ENCODE measurements around the gene UBE2I.
A peak's percentile ranks its signal among the peaks of the same experiment; 100 is the strongest.

The UBE2I gene

DNA sequence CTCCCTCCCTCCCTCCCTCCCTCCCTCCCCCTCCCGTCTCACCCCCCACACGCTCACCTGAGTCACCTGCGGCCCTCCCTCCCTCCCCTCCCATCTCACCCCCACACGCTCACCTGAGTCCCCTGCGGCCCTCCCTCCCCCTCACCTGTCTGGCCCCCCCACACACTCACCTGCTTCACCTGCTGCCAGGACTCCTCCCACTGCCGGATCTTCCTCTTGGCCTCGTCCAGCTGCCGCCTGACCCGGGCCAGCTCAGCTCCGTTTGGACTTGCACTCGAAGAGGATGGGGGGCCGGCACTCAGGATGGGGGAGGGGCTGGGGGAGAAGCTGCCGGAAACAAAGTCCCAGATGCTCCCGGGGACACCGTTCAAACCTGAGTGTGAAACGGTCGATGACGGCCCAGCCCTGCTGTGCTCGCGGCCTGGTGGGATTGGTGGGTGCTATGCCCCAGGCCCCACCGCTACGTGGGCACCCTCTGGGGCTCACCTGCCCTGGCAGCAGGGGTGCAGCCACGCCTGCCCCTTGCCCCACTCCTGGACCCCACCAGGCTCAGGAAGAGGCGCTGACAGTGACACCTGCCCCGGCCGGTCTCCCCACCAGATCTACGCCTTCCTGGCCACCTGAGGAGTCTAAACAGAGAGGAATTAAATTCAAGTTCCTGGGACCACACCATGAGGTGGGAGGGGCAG is 58.2 kb downstream of the UBE2I start:
- Mint-ChIP-seq H3K36me3 (ENCODE audit: low read depth) (peaks cover 67% of the 10 kb centered on the region), H3K9me3 (no peaks in the 10 kb centered on the region), H3K27me3 (no peaks in the 10 kb centered on the region), H3K4me1 (ENCODE audit: low read depth) (peaks cover 9% of the 10 kb centered on the region), H3K27ac (no peak overlapping the region), H3K4me3 (no peak overlapping the region)
- DNase-seq = no peak

DNA sequence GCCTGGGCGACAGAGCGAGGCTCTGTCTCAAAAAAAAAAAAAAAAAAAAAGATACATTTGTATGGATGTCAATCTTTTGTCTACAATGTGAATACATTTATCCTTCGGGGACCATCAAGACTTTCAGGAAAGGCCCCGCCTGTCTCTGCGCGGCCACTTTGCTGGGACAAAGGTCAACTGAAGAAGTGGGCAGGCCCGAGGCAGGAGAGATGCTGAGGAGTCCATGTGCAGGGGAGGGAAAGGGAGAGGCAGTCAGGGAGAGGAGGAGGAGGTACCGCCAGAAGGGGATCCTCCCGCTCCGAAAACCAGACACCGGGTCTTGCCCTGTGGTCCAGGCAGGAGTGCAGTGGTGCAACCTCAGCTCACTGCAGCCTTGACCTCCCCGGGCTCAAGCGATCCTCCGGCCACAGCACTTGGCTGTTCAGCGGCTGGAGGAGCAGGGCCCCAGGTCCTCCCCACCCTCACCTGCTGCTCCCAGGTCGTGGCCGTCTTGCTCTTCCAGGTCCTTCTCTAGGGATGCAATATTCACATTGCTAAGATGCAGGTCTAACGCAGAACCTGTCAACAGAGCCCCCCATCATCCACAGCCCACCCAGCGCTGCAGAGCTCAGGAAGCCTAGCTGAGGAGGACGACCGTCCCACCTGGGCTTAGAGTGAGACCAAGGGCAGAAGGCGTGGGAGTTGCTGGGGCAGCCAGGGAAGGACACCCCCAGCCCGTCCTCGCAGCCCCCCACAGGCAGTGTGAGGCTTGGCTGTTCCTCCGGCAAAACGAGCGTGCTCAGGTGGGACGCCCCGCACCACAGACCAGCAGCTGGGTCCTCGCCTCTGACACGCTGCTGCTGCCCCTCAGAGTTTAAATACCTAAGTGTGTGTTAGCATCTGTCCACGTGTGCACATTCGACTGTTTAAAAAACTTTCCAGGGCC is 61.9 kb downstream of the UBE2I start:
- peaks cover 37% of the 10 kb centered on the region for H3K36me3 Mint-ChIP-seq (ENCODE audit: low read depth)
- DNase-seq = no peak
- H3K9me3 Mint-ChIP-seq = no peaks in the 10 kb centered on the region
- H3K4me3 Mint-ChIP-seq = no peak overlapping the region
- H3K4me1 Mint-ChIP-seq (ENCODE audit: low read depth) = no peaks in the 10 kb centered on the region
- H3K27me3 Mint-ChIP-seq = no peaks in the 10 kb centered on the region
- H3K27ac Mint-ChIP-seq = no peak overlapping the region

DNA sequence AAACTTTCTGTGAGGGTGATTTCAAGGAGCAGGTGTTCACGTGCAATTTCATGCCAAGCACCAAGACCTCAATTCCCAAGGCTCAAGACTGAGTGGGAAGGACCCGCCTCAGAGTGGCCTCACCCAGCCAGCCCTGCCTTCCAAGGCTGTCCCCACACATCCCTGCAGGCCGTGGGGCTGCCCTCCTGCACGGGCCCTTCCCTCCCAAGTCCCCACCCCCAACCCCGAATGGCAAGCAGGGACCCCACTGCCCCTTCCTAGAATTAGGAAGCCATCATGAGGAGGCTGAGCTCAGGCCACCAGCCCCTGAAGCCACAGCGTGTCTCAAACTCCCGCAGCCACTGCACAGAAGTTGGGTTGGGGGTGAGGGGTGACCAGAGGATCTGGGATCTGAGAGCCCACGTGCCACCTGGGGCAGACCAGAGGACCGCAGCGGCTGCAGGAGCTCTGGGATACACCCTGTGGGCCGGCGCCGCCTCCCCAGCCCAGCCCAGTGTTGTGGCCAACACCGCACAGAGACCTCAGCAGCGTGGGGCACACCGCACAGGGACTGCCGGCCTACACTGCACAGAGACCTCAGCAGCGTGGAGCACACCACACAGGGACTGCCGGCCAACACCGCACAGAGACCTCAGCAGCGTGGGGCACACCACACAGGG is 63.0 kb downstream of the UBE2I start:
- peaks cover 36% of the 10 kb centered on the region for H3K36me3 Mint-ChIP-seq (ENCODE audit: low read depth)
- no peak overlapping the region for H3K4me3 Mint-ChIP-seq
- H3K4me1 Mint-ChIP-seq (ENCODE audit: low read depth) = no peaks in the 10 kb centered on the region
- no peak for DNase-seq
- no peaks in the 10 kb centered on the region for H3K9me3 Mint-ChIP-seq
- no peak overlapping the region for H3K27ac Mint-ChIP-seq
- no peaks in the 10 kb centered on the region for H3K27me3 Mint-ChIP-seq

DNA sequence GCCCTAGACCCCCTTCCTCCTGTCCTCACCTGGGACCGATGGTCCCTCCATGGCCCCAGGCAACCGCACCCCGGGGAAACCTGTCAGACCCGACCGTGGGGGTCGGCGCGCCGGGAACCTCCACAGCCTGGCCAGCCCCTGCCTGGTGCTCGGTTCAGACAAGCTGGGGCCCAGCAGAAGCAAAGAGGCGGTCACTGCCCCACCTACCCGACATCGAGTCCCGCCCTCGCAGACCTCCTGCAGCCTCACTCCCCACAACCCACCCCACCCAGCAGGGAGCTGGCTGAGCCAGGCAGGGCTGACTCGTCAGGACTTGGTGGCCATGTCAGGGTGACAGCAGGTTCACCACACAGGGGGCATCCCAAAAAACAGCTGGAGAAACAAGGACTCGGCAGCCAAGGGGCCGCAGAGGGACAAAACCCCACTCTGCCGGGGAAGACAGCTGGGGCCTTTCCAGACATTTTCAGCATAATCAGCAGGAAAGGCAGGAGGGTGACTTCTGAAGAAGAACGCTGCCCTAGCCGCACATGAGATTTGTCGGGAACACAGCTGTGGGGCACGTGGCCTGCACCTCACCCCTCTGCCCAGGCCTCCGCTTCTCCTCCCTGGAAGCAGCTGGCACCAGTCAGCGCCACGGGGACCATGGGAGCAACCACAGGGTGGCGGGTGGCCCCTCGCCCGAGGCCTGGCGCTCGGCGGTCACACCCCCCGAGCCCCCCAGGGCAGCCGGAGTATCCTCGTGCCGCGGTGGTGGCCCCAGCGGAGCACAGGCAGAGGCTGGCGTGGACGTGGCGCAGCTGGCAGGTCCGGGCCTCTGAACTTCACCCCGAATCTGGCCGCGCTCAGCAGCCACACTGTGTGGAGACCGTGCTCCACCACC is 65.2 kb downstream of the UBE2I start:
- Mint-ChIP-seq H3K9me3 (no peaks in the 10 kb centered on the region), H3K27ac (peak overlapping the region; percentile 47), H3K27me3 (no peaks in the 10 kb centered on the region), H3K4me1 (ENCODE audit: low read depth) (peaks cover 15% of the 10 kb centered on the region), H3K36me3 (ENCODE audit: low read depth) (peaks cover 40% of the 10 kb centered on the region), H3K4me3 (no peak overlapping the region)
- no peak for DNase-seq

DNA sequence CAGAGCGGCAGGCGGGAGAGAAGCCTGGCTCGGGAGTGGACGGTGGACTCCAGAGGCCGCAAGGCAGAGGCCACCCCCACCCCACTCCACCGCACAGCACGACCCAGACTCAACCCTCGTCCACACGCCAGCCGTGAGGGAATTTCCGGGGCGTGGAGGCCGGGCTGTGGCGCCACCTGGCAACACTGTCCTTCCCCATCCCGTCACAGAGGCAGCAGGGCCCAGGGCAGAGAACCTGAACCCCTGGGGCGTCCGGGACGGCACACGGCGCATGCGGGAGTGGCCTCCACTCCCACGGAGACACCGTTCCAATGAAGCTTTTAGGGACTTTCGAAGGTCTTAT is 65.8 kb downstream of the UBE2I start:
- peaks cover 34% of the 10 kb centered on the region for H3K36me3 Mint-ChIP-seq (ENCODE audit: low read depth)
- DNase-seq = no peak
- no peak overlapping the region for H3K27ac Mint-ChIP-seq
- no peaks in the 10 kb centered on the region for H3K27me3 Mint-ChIP-seq
- peaks cover 19% of the 10 kb centered on the region for H3K4me1 Mint-ChIP-seq (ENCODE audit: low read depth)
- H3K9me3 Mint-ChIP-seq = no peaks in the 10 kb centered on the region
- no peak overlapping the region for H3K4me3 Mint-ChIP-seq

DNA sequence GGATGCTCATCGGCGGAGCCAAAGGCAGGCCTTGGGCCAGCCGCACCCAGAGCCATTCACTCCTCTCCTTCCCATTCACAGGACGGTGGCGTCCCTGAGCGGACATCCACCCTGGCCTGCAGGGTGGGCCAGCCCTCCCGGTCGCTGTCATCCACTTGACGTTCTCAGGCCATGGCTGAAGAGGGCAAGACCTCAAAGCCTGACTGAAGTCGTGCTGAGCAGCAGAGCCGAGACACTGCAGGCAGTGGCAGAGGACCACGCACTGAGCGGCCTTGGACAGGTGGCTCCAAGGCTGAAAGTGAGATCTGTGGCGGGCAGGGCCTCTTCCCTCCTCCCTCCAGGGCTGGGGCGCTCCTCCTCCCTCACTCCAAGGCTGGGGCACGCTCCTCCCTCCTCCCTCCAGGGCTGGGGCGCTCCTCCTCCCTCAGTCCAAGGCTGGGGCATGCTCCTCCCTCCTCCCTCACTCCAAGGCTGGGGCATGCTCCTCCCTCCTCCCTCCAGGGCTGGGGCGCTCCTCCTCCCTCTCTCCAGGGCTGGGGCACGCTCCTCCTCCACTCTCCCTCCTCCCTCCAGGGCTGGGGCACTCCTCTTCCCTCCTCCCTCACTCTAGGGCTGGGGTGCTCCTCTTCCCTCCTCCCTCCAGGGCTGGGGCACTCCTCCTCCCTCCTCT is 66.4 kb downstream of the UBE2I start:
- Mint-ChIP-seq H3K4me3 (no peak overlapping the region), H3K27me3 (no peaks in the 10 kb centered on the region), H3K27ac (peak overlapping the region; percentile 61), H3K9me3 (no peaks in the 10 kb centered on the region), H3K36me3 (ENCODE audit: low read depth) (peaks cover 30% of the 10 kb centered on the region), H3K4me1 (ENCODE audit: low read depth) (peaks cover 20% of the 10 kb centered on the region)
- no peak for DNase-seq
